ENCODE results near the gene C3orf52.
"Not testable (repeated sequence)": the region's sequence is repeated elsewhere in the genome, so short reads cannot be mapped to it uniquely, and the experiment has no call there.

Gene C3orf52

GRCh38 chr3:112086076-112086854 lies at the start of gene C3orf52:
TSS of gene C3orf52 (plus strand) at chr3:112086389. CDS start at chr3:112086408, 19 bp downstream.
- Mint-ChIP-seq H3K4me3 (peak within 1 kb of the TSS; percentile 88 to 93), H3K27me3 (peaks cover 44 to 48% of the 10 kb centered on the region in 2 donors), H3K9me3 (no peaks in the 10 kb centered on the region), H3K27ac (peak within 1 kb of the TSS; percentile 85), H3K4me1 (peaks cover 15 to 31% of the 10 kb centered on the region in 2 donors), H3K36me3 (peaks cover 0 to 2% of the 10 kb centered on the region in 2 donors)
- peak; percentile 61 for DNase-seq
- ATAC-seq (replicated peaks), result peak; percentile 92

DNA sequence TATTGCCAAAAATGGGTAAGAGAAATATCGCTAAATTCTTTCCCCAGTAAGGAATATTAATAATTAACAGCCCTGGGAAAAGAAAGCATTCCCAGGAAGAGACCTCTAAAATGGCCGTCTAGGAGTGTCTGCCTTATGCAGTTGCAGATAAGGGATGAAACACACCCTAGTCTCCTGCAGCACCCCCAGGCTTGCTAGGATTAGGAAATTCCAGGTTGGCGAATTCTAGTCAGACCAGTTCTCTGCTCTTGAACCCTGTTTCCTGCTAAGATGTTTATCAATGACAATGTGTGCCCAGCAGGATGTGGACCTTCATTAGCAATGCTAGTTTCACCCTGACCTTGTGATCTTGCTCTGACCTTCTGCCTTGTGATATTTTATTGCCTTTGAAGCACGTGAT lies 49.0 kb upstream of the C3orf52 start:
- not testable (repeated sequence) for H3K9me3 Mint-ChIP-seq; H3K4me1 Mint-ChIP-seq; H3K36me3 Mint-ChIP-seq; DNase-seq; ATAC-seq (replicated peaks); H3K4me3 Mint-ChIP-seq; H3K27me3 Mint-ChIP-seq; H3K27ac Mint-ChIP-seq

DNA sequence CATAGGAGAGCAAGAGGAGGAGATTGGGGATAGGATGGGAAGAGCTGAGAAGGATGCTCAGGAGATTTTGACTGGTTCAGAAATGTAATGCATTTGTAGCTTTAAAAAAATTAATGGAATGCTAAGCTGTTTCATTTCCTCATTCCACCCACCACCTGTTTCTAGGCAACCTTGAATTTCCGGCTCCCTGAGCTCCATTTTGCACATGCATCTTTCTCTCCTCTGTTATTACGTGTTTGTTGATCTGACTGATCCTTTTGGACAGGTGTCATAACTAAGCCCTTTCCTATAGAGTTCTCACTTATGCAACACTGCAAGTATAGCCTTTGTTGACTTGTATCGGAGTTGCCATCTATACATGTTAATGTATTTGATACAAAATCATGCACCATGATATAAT lies 47.3 kb upstream of the C3orf52 start:
- Mint-ChIP-seq H3K27me3 (no peaks in the 10 kb centered on the region), H3K4me1 (peaks cover 2 to 7% of the 10 kb centered on the region in 2 donors), H3K27ac (no peak overlapping the region), H3K36me3 (peaks cover 0 to 4% of the 10 kb centered on the region in 2 donors), H3K9me3 (no peaks in the 10 kb centered on the region), H3K4me3 (no peak overlapping the region)
- DNase-seq (no peak), ATAC-seq (replicated peaks) (no peak)

DNA sequence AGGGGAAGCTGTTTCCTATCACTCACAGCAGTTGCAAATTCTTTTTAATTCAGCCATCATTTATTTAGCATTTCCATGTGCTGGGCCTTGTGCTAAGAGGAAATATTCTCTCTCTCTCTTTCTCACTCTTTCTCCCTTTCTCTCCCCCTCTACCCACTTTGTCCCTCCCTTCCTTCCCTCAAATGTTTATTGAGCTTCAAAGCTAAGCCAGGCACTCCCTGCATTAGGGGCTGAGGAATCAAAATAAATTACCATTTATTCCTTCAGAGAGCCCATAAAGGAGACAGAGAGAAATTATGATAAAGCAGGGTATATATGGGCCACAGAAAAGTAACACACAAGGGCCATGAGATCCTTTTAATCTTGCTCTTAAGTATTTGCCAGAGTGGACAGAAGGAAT lies 44.9 kb upstream of the C3orf52 start:
- H3K27me3 Mint-ChIP-seq, result no peaks in the 10 kb centered on the region
- peak overlapping the region; percentile 42 for H3K27ac Mint-ChIP-seq
- DNase-seq (no peak), ATAC-seq (replicated peaks) (no peak)
- peaks cover 0 to 4% of the 10 kb centered on the region in 2 donors for H3K36me3 Mint-ChIP-seq
- no peak overlapping the region for H3K4me3 Mint-ChIP-seq
- no peaks in the 10 kb centered on the region for H3K9me3 Mint-ChIP-seq
- peaks cover 2 to 7% of the 10 kb centered on the region in 2 donors for H3K4me1 Mint-ChIP-seq

- DNase-seq (no peak), ATAC-seq (replicated peaks) (no peak)
- Mint-ChIP-seq H3K36me3 (no peaks in the 10 kb centered on the region), H3K4me3 (no peak overlapping the region), H3K27me3 (no peaks in the 10 kb centered on the region), H3K27ac (no peak overlapping the region), H3K4me1 (peaks cover 2 to 7% of the 10 kb centered on the region in 2 donors), H3K9me3 (no peaks in the 10 kb centered on the region)
Observed at GRCh38 chr3:112042842-112043280, 43.3 kb upstream of the C3orf52 start.

DNA sequence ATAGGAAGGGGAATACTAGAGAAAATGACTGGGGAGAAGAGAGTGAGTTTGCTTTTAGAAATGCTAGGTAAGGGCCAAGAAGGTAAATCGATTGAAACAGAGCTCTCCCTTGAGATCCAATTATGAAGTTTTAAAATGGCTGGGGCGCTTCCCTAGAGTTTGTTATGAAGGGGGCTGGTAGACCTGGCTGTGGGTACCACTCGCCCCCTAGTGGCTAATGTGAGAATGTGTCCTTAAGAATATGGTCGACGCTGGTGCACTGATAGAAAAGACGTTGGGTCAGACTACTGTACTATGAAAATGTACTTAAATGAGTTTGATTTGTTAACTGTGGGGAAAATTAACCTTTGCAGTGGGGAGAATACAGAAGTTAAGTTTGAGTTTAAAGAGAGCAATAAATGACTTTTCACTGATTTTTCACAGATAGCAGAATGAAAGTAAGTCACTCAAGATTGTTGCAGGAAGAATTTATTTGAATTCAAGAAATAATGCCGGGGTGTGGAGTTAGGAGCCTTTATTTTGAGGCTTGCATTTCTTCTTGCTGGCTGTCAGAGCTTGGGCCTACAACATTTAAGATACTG lies 42.5 kb upstream of the C3orf52 start:
- Mint-ChIP-seq H3K4me3 (no peak overlapping the region), H3K27ac (no peak overlapping the region), H3K36me3 (no peaks in the 10 kb centered on the region), H3K9me3 (no peaks in the 10 kb centered on the region), H3K27me3 (no peaks in the 10 kb centered on the region), H3K4me1 (peaks cover 2 to 4% of the 10 kb centered on the region in 2 donors)
- peak; percentile 97 to 98 for ATAC-seq (replicated peaks)
- peak; percentile 20 for DNase-seq

GRCh38 chr3:112046599-112046998 lies 39.6 kb upstream of the C3orf52 start:
- H3K9me3 Mint-ChIP-seq, result no peaks in the 10 kb centered on the region
- peaks cover under 1% of the 10 kb centered on the region in 2 donors for H3K27me3 Mint-ChIP-seq
- H3K36me3 Mint-ChIP-seq, result no peaks in the 10 kb centered on the region
- DNase-seq (no peak), ATAC-seq (replicated peaks) (no peak)
- H3K4me3 Mint-ChIP-seq, result no peak overlapping the region
- H3K27ac Mint-ChIP-seq, result no peak overlapping the region
- no peaks in the 10 kb centered on the region for H3K4me1 Mint-ChIP-seq

- Mint-ChIP-seq H3K4me3 (no peak overlapping the region), H3K36me3 (no peaks in the 10 kb centered on the region), H3K27ac (no peak overlapping the region), H3K4me1 (no peaks in the 10 kb centered on the region), H3K27me3 (peaks cover 6% of the 10 kb centered on the region in 2 donors), H3K9me3 (no peaks in the 10 kb centered on the region)
- ATAC-seq (replicated peaks), result no peak
- DNase-seq, result no peak
Observed at GRCh38 chr3:112047264-112047663, 38.9 kb upstream of the C3orf52 start.

DNA sequence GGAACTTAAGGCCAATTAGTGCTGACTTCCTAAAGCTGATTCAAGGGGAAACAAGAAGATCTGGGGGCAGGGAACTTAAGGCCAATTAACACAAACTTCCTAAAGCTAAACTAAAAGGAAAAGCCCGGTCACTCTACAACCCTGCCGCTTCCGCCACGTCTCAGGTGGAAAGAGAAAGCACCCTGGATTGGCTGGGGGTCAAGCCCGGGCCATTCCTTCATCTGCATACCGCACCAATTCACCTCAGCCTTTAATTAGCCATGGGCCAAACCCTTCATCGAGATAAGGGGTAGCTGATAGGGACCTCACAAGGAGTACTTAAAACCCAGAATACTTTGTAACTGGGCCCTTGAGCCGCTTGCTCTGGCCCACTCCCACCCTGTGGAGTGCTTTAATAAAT lies 37.3 kb upstream of the C3orf52 start:
- Mint-ChIP-seq H3K27me3 (peaks cover 6 to 16% of the 10 kb centered on the region in 2 donors), H3K36me3 (no peaks in the 10 kb centered on the region), H3K9me3 (no peaks in the 10 kb centered on the region), H3K4me1 (no peaks in the 10 kb centered on the region), H3K27ac (no peak overlapping the region), H3K4me3 (no peak overlapping the region)
- no peak for DNase-seq
- ATAC-seq (replicated peaks), result no peak

DNA sequence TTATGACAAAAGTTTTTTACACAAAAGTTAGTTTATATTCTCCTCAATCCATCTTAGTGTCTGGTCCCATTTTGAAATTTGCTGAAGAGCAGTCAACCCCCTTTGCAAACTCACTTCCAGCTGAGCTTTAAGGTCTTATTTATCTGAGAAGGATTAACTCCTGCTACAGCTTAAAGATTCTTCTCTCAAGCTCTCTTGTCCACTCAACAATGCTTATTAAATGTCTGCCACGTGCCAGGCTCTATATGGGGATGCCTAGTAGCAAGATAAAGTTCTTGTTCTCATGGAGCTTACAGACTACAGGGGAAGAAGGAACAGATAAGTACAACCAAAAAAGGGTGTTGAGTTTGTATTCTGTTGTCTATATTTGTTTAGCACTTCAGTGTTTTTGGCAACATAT lies 33.0 kb upstream of the C3orf52 start:
- Mint-ChIP-seq H3K9me3 (no peaks in the 10 kb centered on the region), H3K27ac (no peak overlapping the region), H3K4me3 (no peak overlapping the region), H3K36me3 (no peaks in the 10 kb centered on the region), H3K4me1 (no peaks in the 10 kb centered on the region), H3K27me3 (peaks cover 9 to 16% of the 10 kb centered on the region in 2 donors)
- DNase-seq, result no peak
- no peak for ATAC-seq (replicated peaks)

GRCh38 chr3:112056451-112056929 lies 29.7 kb upstream of the C3orf52 start:
- Mint-ChIP-seq H3K27ac (no peak overlapping the region), H3K9me3 (peaks cover 0 to 4% of the 10 kb centered on the region in 2 donors), H3K27me3 (peaks cover 9 to 16% of the 10 kb centered on the region in 2 donors), H3K4me3 (no peak overlapping the region), H3K36me3 (no peaks in the 10 kb centered on the region), H3K4me1 (no peaks in the 10 kb centered on the region)
- ATAC-seq (replicated peaks) (no peak), DNase-seq (no peak)

GRCh38 chr3:112059497-112059896 lies 26.7 kb upstream of the C3orf52 start:
- no peaks in the 10 kb centered on the region for H3K36me3 Mint-ChIP-seq
- ATAC-seq (replicated peaks), result no peak
- no peak overlapping the region for H3K27ac Mint-ChIP-seq
- H3K4me1 Mint-ChIP-seq, result no peaks in the 10 kb centered on the region
- H3K4me3 Mint-ChIP-seq, result no peak overlapping the region
- peaks cover 0 to 4% of the 10 kb centered on the region in 2 donors for H3K9me3 Mint-ChIP-seq
- H3K27me3 Mint-ChIP-seq, result peaks cover 0 to 3% of the 10 kb centered on the region in 2 donors
- DNase-seq, result no peak

- Mint-ChIP-seq H3K4me1 (no peaks in the 10 kb centered on the region), H3K36me3 (no peaks in the 10 kb centered on the region), H3K4me3 (no peak overlapping the region), H3K9me3 (peaks cover 0 to 4% of the 10 kb centered on the region in 2 donors), H3K27me3 (peaks cover 0 to 3% of the 10 kb centered on the region in 2 donors), H3K27ac (no peak overlapping the region)
- no peak for ATAC-seq (replicated peaks)
- DNase-seq, result no peak
Observed at GRCh38 chr3:112061152-112061551, 25.0 kb upstream of the C3orf52 start.

- peaks cover 7 to 35% of the 10 kb centered on the region in 2 donors for H3K27me3 Mint-ChIP-seq
- H3K4me3 Mint-ChIP-seq; H3K27ac Mint-ChIP-seq; H3K9me3 Mint-ChIP-seq; H3K4me1 Mint-ChIP-seq; DNase-seq; H3K36me3 Mint-ChIP-seq; ATAC-seq (replicated peaks): not testable (repeated sequence)
Observed at GRCh38 chr3:112072387-112073060, 13.7 kb upstream of the C3orf52 start.

Measured in stimulated activated naive B cell treated with anti-CD40 and anti-IgM and Interleukin-4, amounts not matched to agents 10 μg/mL and 1 μg/mL and 100 μg/mL, for 72 hours (primary cell).